IMR-90 (cell line): ENCODE measurements around the gene RCE1.

Experiments used
- CTCF ChIP-seq: conservative IDR thresholded peaks from 2 replicates; pipeline ENCODE4 v1.5.1; 2012; ENCODE audit warnings: mild to moderate bottlenecking, low read depth, low read length, improper control_type of control experiment
- MAZ ChIP-seq: IDR thresholded peaks from 2 replicates; pipeline ENCODE4 v1.6.1; 2012; ENCODE audit warnings: low read depth, mild to moderate bottlenecking, low read length, improper control_type of control experiment, moderate library complexity, borderline replicate concordance

- TF ChIP-seq MAZ (no peak), CTCF (no peak)
These were observed 17.2 kb downstream of the RCE1 start for GRCh38 chr11:66860449-66860831.
